K562 (cell line): Measurements from ENCODE around the gene ST6GALNAC3. TPM values are rescaled to one million over a fixed set of nuclear protein-coding genes. Genes with fewer than 3 reads are reported as not detected.

Source experiments
- ATF1 ChIP-seq, 2 experiments: fragments of 450-650 bp in 1 of 2; IDR thresholded peaks; 2 replicates each; pipeline ENCODE4 v1.6.1; 2016; ENCODE audit warnings: missing compliant biosample characterization in 1 of 2, missing genetic modification characterization in 1 of 2
- ELK3 ChIP-seq: fragments of 450-650 bp; formaldehyde crosslinking; IDR thresholded peaks from 2 replicates; pipeline ENCODE4 v1.4.0; 2020; ENCODE audit warnings: mild to moderate bottlenecking
- HMGN3 ChIP-seq: IDR thresholded peaks from 2 replicates; pipeline ENCODE4 v1.6.1; 2011; ENCODE audit warnings: borderline replicate concordance, low read depth, mild to moderate bottlenecking, mixed read lengths, low read length; ENCODE audit not compliant: insufficient read length; ENCODE audit errors: extremely low read depth
- HNRNPLL ChIP-seq: fragments of 200-400 bp; formaldehyde crosslinking; IDR thresholded peaks from 2 replicates; pipeline ENCODE4 v1.6.1; 2017; ENCODE audit warnings: low read length, low read depth, mild to moderate bottlenecking; ENCODE audit not compliant: poor library complexity, severe bottlenecking
- KDM2B ChIP-seq: fragments of 250-450 bp; sonication (Bioruptor Pico); IDR thresholded peaks from 2 replicates; pipeline ENCODE4 v1.8.0; 2021; ENCODE audit warnings: mild to moderate bottlenecking, moderate library complexity
- KDM4B ChIP-seq, 2 experiments: fragments of 450-650 bp in 1 of 2; sonication (generic) in 1 of 2; IDR thresholded peaks; 2 replicates each; pipeline ENCODE4 v1.6.1; 2016 to 2017; ENCODE audit warnings: borderline replicate concordance in 2 of 2, antibody characterized with exemption in 1 of 2, low read depth in 1 of 2, mild to moderate bottlenecking in 1 of 2
- MAZ ChIP-seq, 2 experiments: fragments of 450-650 bp in 1 of 2; sonication (generic) in 1 of 2; formaldehyde crosslinking; IDR thresholded peaks in 1 of 2; conservative IDR thresholded peaks in 1 of 2; 2 replicates each; pipeline versions ENCODE4 v1.4.0 to v1.5.0; 2020; ENCODE audit warnings: mild to moderate bottlenecking in 1 of 2, missing genetic modification reagents in 1 of 2
- MXD1 ChIP-seq: fragments of 250-450 bp; sonication (Bioruptor Pico); IDR thresholded peaks from 2 replicates; pipeline ENCODE4 v1.8.0; 2021; ENCODE audit warnings: borderline replicate concordance, mild to moderate bottlenecking, moderate library complexity; ENCODE audit not compliant: poor library complexity, severe bottlenecking
- RAD51 ChIP-seq: fragments of 450-650 bp; IDR thresholded peaks from 2 replicates; pipeline ENCODE4 v1.7.1; 2016; ENCODE audit warnings: low read depth, mild to moderate bottlenecking, borderline replicate concordance
- RBFOX2 ChIP-seq: fragments of 200-400 bp; formaldehyde crosslinking; IDR thresholded peaks from 2 replicates; pipeline ENCODE4 v1.6.1; 2017; ENCODE audit warnings: low read depth, mild to moderate bottlenecking, low read length, moderate library complexity
- SAFB ChIP-seq: fragments of 200-400 bp; formaldehyde crosslinking; IDR thresholded peaks from 2 replicates; pipeline ENCODE4 v1.6.1; 2017; ENCODE audit warnings: low read depth, low read length, borderline replicate concordance
- SNRNP70 ChIP-seq: fragments of 200-400 bp; formaldehyde crosslinking; optimal IDR thresholded peaks from 2 replicates; pipeline ENCODE3; 2017; ENCODE audit warnings: low read depth, low read length
- STAT5B ChIP-seq: fragments of 250-450 bp; sonication (Bioruptor Pico); IDR thresholded peaks from 2 replicates; pipeline ENCODE4 v1.8.0; 2021; ENCODE audit warnings: mild to moderate bottlenecking, inconsistent platforms
- UBTF ChIP-seq, 2 experiments: IDR thresholded peaks; 2 replicates each; pipeline ENCODE4 v1.6.1; 2012; ENCODE audit warnings: improper control_type of control experiment in 2 of 2, low read depth in 2 of 2, low read length in 2 of 2, borderline replicate concordance in 1 of 2
- USF2 ChIP-seq: sonication (generic); formaldehyde crosslinking; IDR thresholded peaks from 2 replicates; pipeline ENCODE4 v1.5.0; 2020; ENCODE audit warnings: missing genetic modification reagents
- polyA plus RNA-seq, 8 experiments: library from polyadenylated mRNA; depleted of rRNA in 4 of 8; stranded (reverse) in 5 of 8; unstranded in 3 of 8; fragments of >200 nt; fragmentation: Nextera tagmentation in 2 of 8; fragmentation: Illumina TruSeq in 1 of 8; extraction: Ambion mirVana in 2 of 8; extraction: Trizol in 1 of 8; gene quantifications; 2 replicates each; pipeline versions ENCODE4 v1.2.1 to v1.2.3, GENCODE V29; 2011 to 2014; ENCODE audit warnings: inconsistent platforms in 1 of 8, missing spikeins in 1 of 8
- total RNA-seq, 7 experiments: library from RNA; depleted of rRNA in 6 of 7; stranded (reverse); fragments of >200 nt in 6 of 7; fragmentation: Illumina TruSeq in 2 of 7; extraction: Trizol in 2 of 7; gene quantifications; 2 replicates each; pipeline versions ENCODE4 v1.2.1 to v1.2.3, GENCODE V29; 2011 to 2021; ENCODE audit warnings: low replicate concordance in 1 of 7

The ST6GALNAC3 gene
- total and polyA plus RNA-seq, 9 of the 15 experiments (the other 6 are each of a cell fraction or from before 2014, with no cell fraction given) = 0.04 to 0.29 (median 0.18) TPM; not detected in 6

- TF ChIP-seq SNRNP70 = no peak
- TF ChIP-seq SAFB = no peak
- TF ChIP-seq KDM2B (CRISPR knock-in tag) = peak; percentile 40; the same call in 1 of the 2 replicates
- TF ChIP-seq ATF1 (CRISPR knock-in tag; IDR thresholded peaks at IDR 0.05) = no peak
- 0 out of 2 replicates have a peak, but pooled peaks have one; percentile 19 for TF ChIP-seq ATF1 (tag; IDR thresholded peaks at IDR 0.05)
- TF ChIP-seq RBFOX2 = peak; percentile 31; the same call in 1 of the 2 replicates
- peak; percentile 83 for TF ChIP-seq USF2 (CRISPR knock-in tag)
- TF ChIP-seq HNRNPLL = peak; percentile 66
- TF ChIP-seq KDM4B (IDR thresholded peaks at IDR 0.05; ENCODE audit: borderline replicate concordance in 2 of 2, low read depth in 1 of 2) = no peak
- no peak for TF ChIP-seq STAT5B (CRISPR knock-in tag)
- peak; percentile 57 for TF ChIP-seq RAD51
- no peak for TF ChIP-seq MXD1 (CRISPR knock-in tag)
- peak; percentile 38 for TF ChIP-seq HMGN3
- no peak for TF ChIP-seq UBTF (IDR thresholded peaks at IDR 0.05; ENCODE audit: borderline replicate concordance in 1 of 2, low read depth in 2 of 2, low read length in 2 of 2)
- TF ChIP-seq ELK3 (CRISPR knock-in tag) = no peak
- 0 out of 4 replicates have a peak, but pooled peaks of 1 of the 2 experiments have one; percentile 8 for TF ChIP-seq MAZ (CRISPR knock-in tag; conservative IDR thresholded peaks at IDR 0.05 in 1 of 2, IDR thresholded peaks at IDR 0.05 in 1 of 2)
These were observed at the start of gene ST6GALNAC3 (continued) for GRCh38 chr1:76074321-76075187.
